ENCODE data around the gene NAGS. TPM values are rescaled to one million over a fixed set of nuclear protein-coding genes. Genes with fewer than 3 reads are reported as not detected.
"Not testable (repeated sequence)": the region's sequence is repeated elsewhere in the genome, so short reads cannot be mapped to it uniquely, and the experiment has no call there.

The NAGS gene
- 1 to 10 TPM; 3.3 to 3.9 (median 3.5) TPM for polyA plus RNA-seq (ENCODE audit: insufficient read length in 4 of 4)

DNA sequence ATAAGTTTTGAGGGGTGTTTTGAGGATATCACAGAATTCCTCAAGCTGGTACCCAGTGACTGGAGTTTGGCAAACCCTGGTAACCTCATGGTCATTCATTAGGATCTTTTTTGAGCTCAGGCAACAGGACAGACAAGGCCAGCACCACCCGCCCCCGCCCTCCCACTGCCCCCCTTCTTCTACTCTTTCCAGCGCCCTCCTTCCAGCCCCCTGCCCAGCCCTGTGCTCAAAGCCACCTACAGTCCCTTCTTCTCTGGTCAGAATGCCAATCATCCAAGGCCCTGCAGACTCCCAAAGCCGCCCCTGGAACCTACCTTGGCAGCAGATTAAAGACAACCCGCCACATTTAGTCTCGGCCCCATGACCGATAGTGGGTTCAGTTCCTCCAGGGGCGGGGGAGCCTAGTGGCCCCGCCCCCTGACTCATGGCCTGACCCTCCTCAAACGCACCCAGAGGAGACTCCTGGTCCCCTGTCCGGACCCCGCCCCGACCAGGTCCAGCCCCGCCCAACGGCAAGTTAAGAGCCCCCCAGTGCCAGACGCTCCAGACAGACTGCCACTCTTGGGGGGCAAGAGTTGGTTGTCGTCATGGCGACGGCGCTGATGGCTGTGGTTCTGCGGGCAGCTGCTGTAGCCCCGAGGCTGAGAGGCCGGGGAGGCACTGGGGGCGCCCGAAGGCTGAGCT, at the start of gene NAGS:
TSS of gene NAGS (plus strand) at position 546 of the 684 bp plus-strand sequence. CDS start at position 588, 42 bp downstream.
- DNase-seq (ENCODE audit: low read depth in 4 of 4, low spot score in 2 of 4): no peak

GRCh38 chr17:43956222-43956621, 48.2 kb upstream of the NAGS start:
- no peak for DNase-seq (ENCODE audit: low read depth in 4 of 4, low spot score in 2 of 4)

DNA sequence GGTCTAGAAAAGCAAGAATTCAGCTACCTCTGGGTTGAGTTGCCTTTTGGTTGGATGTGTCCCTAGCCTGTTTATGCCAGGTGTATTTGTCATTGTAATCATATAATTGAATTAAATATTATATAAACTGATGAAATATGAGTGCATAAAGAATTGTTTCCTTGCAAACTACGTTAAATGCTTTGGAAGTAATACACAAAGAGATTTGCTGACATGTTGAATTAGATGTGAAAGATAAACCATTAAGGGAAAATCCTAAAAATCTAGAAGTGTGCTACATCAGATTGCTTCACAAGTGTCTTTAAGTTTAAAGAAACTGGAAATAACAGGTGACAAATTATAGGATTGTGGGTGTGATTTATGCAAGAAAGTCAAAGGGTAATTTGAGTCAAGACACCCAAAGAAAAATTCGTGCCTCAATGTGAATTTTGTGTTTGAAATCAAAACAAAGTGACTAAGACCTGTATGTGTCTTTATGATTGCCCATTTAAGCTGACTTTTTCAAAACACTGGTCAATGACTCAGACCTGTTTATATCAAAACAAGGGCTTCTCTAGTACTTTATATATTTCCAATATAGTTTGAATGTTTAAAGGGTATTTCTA, 45.6 kb upstream of the NAGS start:
- no peak for DNase-seq (ENCODE audit: low read depth in 4 of 4, low spot score in 2 of 4)

DNA sequence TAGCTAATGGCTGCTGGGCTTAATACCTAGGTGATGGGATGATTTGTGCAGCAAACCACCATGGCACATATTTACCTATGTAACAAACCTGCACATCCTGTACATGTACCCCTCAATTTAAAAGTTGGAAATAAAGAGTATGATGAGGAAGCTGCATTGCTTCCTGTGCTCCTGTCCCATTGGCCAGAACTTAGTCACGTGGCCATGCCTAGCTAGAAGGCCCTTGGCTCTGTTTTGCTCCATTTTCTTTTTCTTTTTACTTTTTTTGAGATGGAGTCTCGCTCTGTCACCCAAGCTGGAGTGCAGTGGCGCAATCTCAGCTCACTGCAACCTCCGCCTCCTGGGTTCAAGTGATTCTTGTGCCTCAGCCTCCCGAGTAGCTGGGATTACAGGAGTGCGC, 43.1 kb upstream of the NAGS start:
- DNase-seq (ENCODE audit: low read depth in 4 of 4, low spot score in 2 of 4): not testable (repeated sequence)

DNA sequence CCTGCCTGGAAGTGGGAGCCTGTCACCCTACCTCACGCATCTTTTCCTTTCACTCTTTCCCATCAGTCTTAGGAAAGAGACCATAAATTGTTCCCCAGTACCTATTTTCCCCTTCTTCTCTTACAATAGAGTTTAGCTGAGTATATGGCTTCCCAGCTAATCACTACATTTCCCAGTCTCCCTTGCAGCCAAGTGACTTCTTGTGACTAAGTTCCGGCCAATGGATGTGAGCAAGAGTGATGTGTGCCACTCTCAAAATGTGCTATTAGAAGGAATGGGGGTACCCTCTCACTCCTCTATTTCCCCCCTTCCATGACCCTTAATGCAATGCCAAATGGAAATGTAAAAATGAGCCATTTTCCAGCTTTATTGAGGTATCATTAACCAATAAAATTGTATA, 42.5 kb upstream of the NAGS start:
- no peak for DNase-seq (ENCODE audit: low read depth in 4 of 4, low spot score in 2 of 4)

DNA sequence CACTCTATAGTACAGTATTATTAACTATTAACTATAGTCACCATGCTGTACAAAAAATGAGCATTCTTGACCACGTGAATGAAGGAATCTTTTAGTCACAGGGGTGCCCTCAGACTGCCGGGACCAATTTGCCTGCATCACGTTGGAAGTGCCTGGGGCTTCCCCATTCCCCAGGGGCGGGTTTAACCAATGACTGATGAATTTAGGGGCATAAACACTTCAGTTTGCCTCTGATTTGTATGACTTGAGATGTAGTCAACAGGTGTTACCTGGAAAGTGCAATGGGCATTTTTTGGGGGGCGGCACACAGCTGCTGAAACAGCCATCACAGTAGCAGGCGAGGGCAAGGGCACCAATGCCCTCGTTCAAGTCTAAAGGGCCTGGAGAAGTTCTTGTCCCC, 41.9 kb upstream of the NAGS start:
- no peak for DNase-seq (ENCODE audit: low read depth in 4 of 4, low spot score in 2 of 4)

- DNase-seq (ENCODE audit: low read depth in 4 of 4, low spot score in 2 of 4): no peak
Observed at GRCh38 chr17:43966276-43966675, 38.1 kb upstream of the NAGS start.

GRCh38 chr17:43967251-43967875, 37.1 kb upstream of the NAGS start:
- DNase-seq (ENCODE audit: low read depth in 4 of 4, low spot score in 2 of 4): no peak

DNA sequence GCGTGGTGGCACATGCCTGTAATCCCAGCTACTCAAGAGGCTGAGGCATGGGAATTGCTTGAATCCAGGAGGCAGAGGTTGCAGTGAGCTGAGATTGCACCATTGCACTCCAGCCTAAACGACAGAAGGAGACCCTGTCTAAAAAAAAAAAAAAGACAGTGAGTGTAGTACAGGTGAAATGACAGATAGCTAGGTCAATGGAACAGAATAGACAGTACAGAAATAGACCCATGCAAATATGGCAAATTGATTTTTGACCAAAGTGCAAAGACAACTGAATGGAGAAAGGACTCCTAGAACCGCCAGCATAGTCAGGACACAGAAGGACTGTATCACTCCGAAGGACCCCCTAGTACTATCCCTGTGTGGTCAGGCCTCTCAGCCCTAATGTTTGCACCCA, 34.1 kb upstream of the NAGS start:
- DNase-seq (ENCODE audit: low read depth in 4 of 4, low spot score in 2 of 4): no peak

DNA sequence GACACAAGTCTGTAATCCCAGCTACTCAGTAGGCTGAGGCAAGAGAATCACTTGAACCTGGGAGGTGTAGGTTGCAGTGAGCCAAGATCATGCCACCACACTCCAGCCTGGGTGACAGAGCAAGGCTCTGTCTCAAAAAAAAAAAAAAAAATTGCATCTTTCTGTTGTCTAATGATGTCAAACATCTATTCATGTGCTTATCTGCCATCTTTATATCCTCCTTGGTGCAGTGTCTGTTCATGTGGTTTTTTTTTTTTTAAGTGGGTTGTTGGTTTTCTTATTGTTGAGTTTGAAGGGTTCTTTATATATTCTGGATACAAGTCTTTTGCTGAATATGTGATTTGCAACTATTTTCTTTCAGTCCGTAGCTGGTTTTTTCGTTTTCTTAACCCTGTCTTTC, 33.0 kb upstream of the NAGS start:
- DNase-seq (ENCODE audit: low read depth in 4 of 4, low spot score in 2 of 4): not testable (repeated sequence)

DNA sequence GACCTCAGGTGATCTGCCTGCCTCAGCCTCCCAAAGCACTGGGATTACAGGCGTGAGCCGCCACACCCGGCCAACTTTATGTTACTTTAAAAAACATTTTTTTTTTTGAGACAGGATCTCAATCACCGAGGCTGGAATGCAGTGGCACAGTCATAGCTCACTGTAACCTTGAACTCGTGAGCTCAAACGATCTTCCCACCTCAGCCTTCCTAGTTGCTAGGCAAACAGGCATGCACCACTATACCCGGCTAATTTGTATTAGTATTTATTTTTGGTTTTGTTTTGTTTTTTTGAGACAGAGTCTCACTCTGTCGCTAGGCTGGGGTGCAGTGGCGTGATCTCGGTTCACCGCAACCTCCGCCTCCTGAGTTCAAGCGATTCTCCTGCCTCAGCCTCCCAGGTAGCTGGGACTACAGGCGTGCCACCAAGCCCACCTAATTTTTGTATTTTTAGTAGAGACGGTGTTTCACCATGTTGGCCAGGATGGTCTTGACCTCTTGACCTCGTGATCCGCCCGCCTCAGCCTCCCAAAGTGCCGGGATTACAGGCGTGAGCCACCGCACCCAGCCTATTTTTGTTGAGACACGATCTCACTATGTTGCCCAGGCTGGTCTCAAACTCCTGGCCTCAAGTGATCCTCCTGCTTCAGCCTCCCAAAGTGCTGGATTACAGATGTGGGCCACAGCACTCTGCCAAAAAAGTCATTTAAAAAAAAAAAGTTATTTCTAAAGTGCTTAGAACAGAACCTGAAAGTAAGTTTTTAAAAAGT, 31.8 kb upstream of the NAGS start:
- not testable (repeated sequence) for DNase-seq (ENCODE audit: low read depth in 4 of 4, low spot score in 2 of 4)

GRCh38 chr17:43974382-43975266, 29.8 kb upstream of the NAGS start:
- DNase-seq (ENCODE audit: low read depth in 4 of 4, low spot score in 2 of 4): no peak

DNA sequence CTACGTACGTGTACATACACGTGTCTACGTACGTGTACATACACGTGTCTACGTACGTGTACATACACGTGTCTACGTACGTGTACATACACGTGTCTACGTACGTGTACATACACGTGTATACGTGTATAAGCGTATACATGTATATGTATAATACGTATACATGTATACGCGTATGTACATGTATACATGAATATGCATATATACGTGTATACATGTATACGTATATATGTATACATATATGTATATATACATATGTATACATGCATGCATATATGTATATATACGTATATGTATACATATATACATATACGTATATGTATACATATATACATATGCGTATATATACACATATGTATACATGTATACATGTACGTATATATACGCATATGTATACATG, 28.5 kb upstream of the NAGS start:
- no peak for DNase-seq (ENCODE audit: low read depth in 4 of 4, low spot score in 2 of 4)

- no peak for DNase-seq (ENCODE audit: low read depth in 4 of 4, low spot score in 2 of 4)
Observed at GRCh38 chr17:43976963-43977837, 27.2 kb upstream of the NAGS start.

DNA sequence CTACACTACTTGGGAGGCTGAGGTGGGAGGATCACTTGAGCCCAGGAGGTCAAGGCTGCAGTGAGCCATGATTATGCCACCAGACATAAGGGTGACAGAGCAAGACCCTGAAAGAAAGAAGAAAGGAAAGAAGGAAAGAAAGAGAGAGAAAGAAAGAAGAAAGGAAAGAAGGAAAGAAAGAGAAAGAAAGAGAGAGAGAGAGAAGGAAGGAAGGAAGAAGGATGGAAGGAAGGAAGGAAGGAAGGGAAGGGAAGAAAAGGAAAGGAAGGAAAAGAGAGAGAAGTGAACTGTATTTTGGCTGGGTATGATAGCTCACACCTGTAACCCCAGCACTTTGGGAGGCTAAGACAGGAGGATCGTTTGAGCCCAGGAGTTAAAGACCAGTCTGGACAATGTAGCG, 26.3 kb upstream of the NAGS start:
- no peak for DNase-seq (ENCODE audit: low read depth in 4 of 4, low spot score in 2 of 4)

GRCh38 chr17:43979011-43979410, 25.4 kb upstream of the NAGS start:
- DNase-seq (ENCODE audit: low read depth in 4 of 4, low spot score in 2 of 4): no peak

- DNase-seq (ENCODE audit: low read depth in 4 of 4, low spot score in 2 of 4): no peak
Observed at GRCh38 chr17:43979671-43980070, 24.8 kb upstream of the NAGS start.

DNA sequence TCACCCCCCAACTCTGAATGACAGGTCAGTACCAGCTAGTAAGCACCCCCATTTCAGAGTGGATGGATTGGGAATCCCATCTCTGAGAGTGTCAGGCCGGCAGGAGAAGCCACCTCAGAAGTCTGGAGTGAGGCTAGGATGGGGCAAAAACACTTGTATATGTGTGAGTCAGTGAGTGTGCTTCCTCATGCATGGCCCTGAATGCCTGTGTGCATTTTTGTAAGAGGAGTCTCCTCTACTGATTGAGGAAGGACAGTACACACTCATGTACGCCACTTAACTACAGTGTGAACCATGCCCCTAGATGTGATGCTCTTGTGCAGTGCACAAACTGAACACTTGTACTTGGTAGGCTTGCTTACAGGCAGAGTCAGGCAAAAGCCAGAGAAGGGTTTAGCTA, 22.3 kb upstream of the NAGS start:
- DNase-seq (ENCODE audit: low read depth in 4 of 4, low spot score in 2 of 4): no peak

GRCh38 chr17:43983196-43983514, 21.3 kb upstream of the NAGS start:
- DNase-seq (ENCODE audit: low read depth in 4 of 4, low spot score in 2 of 4): no peak

All from left renal cortex interstitium (tissue), 4 donors.